ENCODE measurements around the gene F13B.
"Not testable (repeated sequence)": the region's sequence is repeated elsewhere in the genome, so short reads cannot be mapped to it uniquely, and the experiment has no call there.

F13B gene

GRCh38 chr1:197066719-197067456, at the start of gene F13B:
F13B (minus strand) TSS chr1:197067260; CDS start chr1:197067223, 37 bp downstream.
- no peak for DNase-seq

GRCh38 chr1:197116156-197116555, 49.1 kb upstream of the F13B start:
- DNase-seq = no peak

GRCh38 chr1:197106869-197107268, 39.8 kb upstream of the F13B start:
- no peak for DNase-seq

DNA sequence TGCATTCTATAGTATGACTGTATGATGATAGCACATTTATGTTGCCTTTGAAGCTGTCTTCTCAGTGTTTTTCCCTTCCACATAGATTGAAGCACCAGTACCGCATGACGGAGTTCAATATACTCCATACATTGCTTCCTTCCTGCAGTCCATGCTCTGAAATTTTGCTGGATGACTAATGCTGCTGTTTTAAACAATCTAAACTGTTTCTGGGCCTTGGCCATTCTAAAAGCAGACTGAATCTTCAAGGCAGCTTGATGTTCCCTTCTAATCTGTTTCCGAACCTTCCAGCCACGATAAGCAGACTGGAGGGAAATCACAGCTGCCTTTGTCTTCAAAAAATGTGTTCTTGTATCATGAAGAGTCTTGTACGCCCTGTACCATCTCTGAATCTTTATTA, 36.2 kb upstream of the F13B start:
- DNase-seq = no peak

- DNase-seq = no peak
Measured at GRCh38 chr1:197101978-197102377, 34.9 kb upstream of the F13B start.

DNA sequence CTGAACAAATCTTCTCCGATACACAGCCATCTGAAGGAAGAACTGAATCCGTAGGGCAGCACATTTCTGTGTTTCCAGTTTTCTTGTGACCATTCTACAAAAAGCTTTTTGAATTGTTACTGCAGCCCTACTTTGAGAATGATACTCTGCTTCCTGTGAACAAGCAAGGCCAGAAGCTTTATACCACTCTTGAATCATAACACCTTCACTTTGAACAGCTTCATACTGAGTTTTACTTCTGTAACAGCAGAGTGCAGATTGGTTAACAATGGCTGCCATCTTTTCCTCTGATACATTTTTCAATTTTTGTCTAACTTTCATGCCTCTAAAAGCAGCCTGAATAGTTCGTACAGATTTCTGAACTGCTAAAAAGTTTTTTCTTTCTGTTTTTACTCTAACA, 33.6 kb upstream of the F13B start:
- no peak for DNase-seq

- DNase-seq = no peak
Measured at GRCh38 chr1:197099444-197099843, 32.4 kb upstream of the F13B start.

GRCh38 chr1:197096971-197097370, 29.9 kb upstream of the F13B start:
- DNase-seq = not testable (repeated sequence)

DNA sequence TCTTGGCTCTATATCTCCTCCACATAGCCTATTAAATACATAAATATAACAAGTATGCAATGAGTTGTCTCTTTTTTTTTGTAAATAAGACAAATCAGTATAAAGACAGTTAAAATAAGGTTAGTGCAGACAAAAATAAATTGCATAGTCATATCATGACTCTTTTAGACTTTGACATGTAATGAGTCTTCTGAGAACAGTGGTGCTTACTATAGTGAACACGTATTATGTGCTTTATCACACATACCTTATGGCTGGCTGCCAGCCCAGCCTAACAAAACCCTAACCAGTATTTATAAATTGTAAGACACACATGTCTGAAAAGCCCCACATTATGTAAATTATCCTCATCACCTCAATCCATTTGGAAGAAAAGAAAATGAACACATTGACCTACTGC, 29.1 kb upstream of the F13B start:
- no peak for DNase-seq

DNA sequence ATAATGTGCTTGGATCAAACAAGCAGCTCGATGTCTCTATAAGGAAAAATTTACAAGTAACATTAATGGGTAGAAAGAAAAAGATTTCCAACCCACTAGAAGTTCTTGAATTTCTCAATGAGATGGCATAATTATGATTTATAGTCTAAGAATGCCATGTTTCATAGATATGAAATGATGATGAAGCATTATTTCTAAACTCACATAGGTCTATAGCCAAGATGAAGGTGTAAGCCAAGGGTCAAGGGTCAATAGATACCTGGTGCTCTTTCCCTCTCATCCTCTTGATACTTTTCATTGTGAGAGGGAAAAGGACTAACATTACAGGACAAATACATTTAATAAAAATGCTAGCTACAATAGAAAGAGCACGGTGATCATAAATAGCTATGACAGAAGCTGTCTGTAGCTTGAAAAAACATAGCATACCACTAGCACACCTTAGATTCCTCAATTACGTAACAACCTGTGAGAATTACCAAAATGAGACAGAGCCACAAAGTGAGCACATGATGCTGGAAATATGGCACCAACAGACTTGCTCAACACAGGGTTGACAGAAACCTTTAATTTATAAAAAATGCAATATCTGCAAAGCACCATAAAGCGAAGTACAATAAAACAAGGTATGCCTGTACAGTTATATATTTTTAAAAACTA, 26.3 kb upstream of the F13B start:
- DNase-seq = no peak

GRCh38 chr1:197092491-197093023, 25.5 kb upstream of the F13B start:
- no peak for DNase-seq

GRCh38 chr1:197083474-197083873, 16.4 kb upstream of the F13B start:
- DNase-seq = no peak

DNA sequence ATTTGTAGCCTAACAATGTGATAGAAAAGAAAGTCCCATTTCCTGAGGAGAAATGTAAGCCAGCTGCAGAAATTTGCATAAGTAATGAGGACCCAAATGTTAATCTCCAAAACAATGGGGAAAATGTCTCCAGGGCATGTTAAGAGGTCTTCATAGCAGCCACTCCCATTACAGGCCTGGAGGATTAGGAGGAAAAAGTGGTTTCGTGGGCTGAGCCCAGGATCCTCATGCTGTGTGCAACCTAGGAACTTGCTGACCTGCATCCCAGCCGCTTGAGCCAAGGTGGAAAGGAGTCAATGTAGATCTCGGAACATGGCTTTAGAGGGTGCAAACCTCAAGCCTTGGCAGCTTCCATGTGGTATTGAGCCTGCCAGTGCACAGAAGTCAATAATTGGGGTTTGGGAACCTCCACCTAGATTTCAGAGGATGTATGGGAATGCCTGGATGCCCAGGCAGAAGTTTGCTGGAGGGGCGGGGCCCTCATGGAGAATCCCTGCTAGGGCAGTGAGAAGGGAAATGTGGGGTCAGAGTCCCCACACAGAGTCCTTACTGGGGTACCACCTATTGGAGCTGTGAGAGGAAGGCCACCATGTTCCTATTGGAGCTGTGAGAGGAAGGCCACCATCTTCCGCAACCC, 14.2 kb upstream of the F13B start:
- DNase-seq = no peak

GRCh38 chr1:197080323-197080722, 13.3 kb upstream of the F13B start:
- no peak for DNase-seq

DNA sequence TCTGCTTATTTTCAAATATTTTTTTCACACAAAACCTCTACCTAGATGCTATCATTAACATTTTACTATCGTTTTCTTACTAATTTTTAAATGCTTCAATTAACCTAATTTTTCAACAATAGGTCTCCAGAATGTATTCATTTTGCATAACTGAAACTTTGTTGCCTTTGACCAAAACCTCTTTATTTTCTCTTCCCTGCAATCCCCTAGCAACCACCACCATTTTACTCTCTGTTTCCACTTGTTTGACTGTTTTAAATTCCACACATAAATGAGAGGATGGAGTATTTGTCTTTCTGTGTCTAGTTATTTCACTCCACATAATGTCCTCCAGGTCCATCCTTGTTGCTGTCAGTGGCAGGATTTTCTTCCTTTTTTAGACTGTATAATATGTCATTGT, 9.5 kb upstream of the F13B start:
- DNase-seq = no peak

DNA sequence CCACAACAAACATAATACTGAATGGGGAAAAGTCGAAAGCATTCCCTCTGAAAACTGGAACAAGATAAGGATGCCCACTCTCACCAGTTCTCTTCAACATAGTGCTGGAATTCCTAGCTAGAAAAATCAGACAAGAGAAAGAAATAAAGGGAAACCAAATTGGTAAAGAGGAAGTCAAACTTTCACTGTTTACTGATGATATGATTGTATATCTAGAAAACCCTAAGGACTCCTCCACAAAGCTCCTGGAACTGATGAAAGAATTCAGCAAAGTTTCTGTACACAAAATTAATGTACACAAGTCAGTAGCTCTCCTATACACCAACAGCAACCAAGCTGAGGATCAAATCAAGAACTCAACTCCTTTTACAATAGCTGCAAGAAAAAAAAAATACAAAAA, 6.9 kb upstream of the F13B start:
- DNase-seq = no peak

DNA sequence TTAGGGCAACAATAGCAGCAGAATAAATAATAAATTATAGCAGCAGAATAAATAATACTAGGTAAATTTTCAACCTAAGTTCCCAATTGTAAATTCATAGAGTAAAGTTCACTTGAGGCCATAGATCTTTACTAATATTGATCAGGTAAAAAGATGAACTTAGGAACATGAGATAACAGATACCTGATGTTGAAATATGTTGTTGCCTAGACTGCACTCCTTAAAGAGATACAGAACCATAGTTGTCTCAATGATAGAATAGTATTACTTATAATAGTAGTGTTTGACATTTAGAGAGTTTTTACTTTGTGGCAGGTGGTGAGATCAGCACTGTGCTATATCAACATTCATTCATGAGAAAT, 378 bp upstream of the F13B start:
- DNase-seq = no peak

DNA sequence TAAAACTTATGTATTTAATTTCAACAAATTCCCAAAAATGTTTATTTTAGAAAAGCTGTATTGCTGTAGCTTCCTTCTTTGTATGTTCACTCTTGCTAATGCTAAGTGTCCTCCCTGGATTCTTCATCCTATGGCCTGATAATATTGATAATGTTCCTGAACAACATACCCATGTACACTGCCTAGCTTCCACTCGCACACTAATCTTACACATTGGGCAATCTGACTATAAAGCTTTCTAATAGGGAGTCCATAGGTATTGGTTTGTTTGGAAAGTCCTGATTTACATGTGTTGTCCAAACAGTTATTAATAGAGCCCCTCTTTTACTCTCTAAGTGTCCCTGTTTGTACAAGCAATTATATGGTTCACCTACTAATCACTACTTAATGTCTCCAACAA, 783 bp downstream of the F13B start:
- DNase-seq = no peak

DNA sequence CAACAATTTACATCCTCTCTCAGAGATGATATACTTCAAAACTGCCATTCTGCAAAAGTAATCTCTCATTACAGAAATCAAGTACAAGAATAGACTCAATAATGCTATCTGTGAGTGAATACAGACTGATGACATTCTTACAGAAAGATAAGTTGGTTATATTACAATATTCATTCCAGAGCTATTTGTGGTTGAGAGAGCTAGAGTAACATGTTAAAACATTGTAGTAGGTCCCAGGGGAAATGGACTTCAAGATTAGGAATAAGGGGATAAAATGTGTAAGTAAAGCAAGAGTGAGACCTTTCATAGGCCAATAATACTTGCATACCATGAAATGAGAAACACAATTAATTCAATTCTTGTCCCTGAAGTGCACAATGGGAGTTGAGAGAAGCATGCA, 1.5 kb downstream of the F13B start:
- DNase-seq = no peak

GRCh38 chr1:197063212-197063611, 3.8 kb downstream of the F13B start:
- no peak for DNase-seq

- DNase-seq = no peak
Measured at GRCh38 chr1:197062692-197063091, 4.4 kb downstream of the F13B start.

- DNase-seq = no peak
Measured at GRCh38 chr1:197049100-197049499, 18.0 kb downstream of the F13B start.

DNA sequence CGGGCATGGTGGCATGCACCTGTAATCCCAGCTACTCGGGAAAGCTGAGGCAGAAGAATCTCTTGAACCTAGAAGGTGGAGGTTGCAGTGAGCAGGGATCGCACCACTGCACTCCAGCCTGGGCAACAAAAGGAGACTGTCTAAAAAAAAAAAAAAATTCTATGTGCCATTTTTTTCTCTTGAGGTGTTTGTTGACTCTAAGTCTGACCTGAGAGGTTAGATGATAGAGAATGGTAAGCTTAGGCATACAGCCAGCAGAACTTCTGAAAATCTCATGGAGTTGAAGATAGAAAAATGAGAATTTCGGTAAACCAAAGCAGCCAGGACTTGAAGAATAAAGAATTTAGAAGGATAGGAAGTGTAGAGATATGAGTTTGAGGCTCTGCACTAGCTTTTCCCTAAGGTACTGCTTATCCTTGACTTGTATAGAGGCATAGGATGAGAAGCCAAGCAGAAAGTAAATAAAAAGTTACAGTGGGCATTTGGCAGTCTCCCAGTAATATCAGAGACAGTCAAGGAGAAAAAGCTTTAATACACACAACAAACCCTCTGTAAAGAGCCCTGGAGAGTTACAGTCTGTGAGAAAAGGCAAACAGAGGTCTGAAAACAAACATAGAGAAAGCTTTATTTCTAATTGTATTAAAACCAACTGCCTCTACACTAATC, 24.3 kb downstream of the F13B start:
- no peak for DNase-seq

All from activated CD4-positive, CD25-positive, alpha-beta regulatory T cell (primary cell).